ENCODE measurements around the gene HSPD1. TPM values are rescaled to one million over a fixed set of nuclear protein-coding genes. Genes with fewer than 3 reads are reported as not detected.

HSPD1 gene
- total and polyA plus RNA-seq, 9 of the 15 experiments (the other 6 are each of a cell fraction or from before 2014, with no cell fraction given): 398 to 1,014 (median 622) TPM

DNA sequence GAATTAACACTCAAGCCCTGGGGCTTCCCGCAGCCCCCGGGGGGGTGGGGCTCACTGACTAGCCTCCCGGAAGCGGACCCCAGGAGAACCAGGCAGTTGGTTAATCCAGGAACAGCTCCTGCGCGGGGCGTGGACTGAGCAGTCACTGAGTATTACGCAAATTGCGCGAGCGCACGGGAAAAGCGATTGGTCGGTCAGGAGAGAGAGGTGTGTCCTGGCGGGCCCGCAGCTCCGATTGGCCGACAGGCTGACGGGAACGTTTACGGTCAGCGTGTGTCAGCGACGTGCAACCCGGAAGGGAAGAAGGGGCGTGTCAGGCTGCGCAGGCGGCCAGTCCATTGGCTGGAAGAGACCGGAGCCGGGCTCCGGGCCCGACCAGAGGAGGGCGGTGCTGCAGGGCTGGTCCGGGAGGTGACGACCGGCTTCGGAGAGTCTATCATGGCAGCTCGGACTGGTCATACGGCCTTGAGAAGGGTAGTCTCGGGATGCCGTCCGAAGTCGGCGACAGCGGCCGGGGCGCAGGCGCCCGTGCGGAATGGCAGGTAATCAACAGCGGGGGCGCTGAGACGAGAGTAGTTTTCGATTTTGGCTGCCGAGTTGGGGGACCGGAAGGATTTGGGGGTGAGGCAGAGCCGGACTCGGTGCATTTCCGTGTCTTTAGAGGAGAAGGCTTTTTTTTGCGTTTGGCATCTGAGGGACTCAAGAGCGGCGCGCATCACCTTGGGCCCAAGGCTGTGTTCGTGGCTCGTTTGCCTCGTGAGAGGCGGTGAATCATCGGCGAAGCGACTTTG lies 46.3 kb downstream of the HSPD1 start, which contains the start of gene COQ10B (continued):
- TF ChIP-seq, protein P1, sequence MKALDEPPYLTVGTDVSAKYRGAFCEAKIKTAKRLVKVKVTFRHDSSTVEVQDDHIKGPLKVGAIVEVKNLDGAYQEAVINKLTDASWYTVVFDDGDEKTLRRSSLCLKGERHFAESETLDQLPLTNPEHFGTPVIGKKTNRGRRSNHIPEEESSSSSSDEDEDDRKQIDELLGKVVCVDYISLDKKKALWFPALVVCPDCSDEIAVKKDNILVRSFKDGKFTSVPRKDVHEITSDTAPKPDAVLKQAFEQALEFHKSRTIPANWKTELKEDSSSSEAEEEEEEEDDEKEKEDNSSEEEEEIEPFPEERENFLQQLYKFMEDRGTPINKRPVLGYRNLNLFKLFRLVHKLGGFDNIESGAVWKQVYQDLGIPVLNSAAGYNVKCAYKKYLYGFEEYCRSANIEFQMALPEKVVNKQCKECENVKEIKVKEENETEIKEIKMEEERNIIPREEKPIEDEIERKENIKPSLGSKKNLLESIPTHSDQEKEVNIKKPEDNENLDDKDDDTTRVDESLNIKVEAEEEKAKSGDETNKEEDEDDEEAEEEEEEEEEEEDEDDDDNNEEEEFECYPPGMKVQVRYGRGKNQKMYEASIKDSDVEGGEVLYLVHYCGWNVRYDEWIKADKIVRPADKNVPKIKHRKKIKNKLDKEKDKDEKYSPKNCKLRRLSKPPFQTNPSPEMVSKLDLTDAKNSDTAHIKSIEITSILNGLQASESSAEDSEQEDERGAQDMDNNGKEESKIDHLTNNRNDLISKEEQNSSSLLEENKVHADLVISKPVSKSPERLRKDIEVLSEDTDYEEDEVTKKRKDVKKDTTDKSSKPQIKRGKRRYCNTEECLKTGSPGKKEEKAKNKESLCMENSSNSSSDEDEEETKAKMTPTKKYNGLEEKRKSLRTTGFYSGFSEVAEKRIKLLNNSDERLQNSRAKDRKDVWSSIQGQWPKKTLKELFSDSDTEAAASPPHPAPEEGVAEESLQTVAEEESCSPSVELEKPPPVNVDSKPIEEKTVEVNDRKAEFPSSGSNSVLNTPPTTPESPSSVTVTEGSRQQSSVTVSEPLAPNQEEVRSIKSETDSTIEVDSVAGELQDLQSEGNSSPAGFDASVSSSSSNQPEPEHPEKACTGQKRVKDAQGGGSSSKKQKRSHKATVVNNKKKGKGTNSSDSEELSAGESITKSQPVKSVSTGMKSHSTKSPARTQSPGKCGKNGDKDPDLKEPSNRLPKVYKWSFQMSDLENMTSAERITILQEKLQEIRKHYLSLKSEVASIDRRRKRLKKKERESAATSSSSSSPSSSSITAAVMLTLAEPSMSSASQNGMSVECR (CRISPR knock-in tag; IDR thresholded peaks at IDR 0.05): no peak
- TF ChIP-seq ZNF274 (IDR thresholded peaks at IDR 0.05; ENCODE audit: borderline replicate concordance, low read depth, low read length): no peak
- TF ChIP-seq TAF7 (tag; IDR thresholded peaks at IDR 0.05): peak; percentile 80
- no peak for TF ChIP-seq XRCC5 (IDR thresholded peaks at IDR 0.05; ENCODE audit: low read depth, low read length)
- TF ChIP-seq ERF (CRISPR knock-in tag; IDR thresholded peaks at IDR 0.05): 0 out of 2 replicates have a peak, but pooled peaks have one; percentile 37
- TF ChIP-seq, protein P2, sequence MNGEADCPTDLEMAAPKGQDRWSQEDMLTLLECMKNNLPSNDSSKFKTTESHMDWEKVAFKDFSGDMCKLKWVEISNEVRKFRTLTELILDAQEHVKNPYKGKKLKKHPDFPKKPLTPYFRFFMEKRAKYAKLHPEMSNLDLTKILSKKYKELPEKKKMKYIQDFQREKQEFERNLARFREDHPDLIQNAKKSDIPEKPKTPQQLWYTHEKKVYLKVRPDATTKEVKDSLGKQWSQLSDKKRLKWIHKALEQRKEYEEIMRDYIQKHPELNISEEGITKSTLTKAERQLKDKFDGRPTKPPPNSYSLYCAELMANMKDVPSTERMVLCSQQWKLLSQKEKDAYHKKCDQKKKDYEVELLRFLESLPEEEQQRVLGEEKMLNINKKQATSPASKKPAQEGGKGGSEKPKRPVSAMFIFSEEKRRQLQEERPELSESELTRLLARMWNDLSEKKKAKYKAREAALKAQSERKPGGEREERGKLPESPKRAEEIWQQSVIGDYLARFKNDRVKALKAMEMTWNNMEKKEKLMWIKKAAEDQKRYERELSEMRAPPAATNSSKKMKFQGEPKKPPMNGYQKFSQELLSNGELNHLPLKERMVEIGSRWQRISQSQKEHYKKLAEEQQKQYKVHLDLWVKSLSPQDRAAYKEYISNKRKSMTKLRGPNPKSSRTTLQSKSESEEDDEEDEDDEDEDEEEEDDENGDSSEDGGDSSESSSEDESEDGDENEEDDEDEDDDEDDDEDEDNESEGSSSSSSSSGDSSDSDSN (IDR thresholded peaks at IDR 0.05; ENCODE audit: borderline replicate concordance in 1 of 2, low read depth in 2 of 2, low read length in 2 of 2): no peak; a peak in 1 of 4 replicates
- no peak for TF ChIP-seq CBX1 (IDR thresholded peaks at IDR 0.05; ENCODE audit: low read depth)
- TF ChIP-seq, protein P3, sequence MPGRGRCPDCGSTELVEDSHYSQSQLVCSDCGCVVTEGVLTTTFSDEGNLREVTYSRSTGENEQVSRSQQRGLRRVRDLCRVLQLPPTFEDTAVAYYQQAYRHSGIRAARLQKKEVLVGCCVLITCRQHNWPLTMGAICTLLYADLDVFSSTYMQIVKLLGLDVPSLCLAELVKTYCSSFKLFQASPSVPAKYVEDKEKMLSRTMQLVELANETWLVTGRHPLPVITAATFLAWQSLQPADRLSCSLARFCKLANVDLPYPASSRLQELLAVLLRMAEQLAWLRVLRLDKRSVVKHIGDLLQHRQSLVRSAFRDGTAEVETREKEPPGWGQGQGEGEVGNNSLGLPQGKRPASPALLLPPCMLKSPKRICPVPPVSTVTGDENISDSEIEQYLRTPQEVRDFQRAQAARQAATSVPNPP (IDR thresholded peaks at IDR 0.05; ENCODE audit: borderline replicate concordance, insufficient read depth, insufficient read length): no peak
- TF ChIP-seq, protein P4, sequence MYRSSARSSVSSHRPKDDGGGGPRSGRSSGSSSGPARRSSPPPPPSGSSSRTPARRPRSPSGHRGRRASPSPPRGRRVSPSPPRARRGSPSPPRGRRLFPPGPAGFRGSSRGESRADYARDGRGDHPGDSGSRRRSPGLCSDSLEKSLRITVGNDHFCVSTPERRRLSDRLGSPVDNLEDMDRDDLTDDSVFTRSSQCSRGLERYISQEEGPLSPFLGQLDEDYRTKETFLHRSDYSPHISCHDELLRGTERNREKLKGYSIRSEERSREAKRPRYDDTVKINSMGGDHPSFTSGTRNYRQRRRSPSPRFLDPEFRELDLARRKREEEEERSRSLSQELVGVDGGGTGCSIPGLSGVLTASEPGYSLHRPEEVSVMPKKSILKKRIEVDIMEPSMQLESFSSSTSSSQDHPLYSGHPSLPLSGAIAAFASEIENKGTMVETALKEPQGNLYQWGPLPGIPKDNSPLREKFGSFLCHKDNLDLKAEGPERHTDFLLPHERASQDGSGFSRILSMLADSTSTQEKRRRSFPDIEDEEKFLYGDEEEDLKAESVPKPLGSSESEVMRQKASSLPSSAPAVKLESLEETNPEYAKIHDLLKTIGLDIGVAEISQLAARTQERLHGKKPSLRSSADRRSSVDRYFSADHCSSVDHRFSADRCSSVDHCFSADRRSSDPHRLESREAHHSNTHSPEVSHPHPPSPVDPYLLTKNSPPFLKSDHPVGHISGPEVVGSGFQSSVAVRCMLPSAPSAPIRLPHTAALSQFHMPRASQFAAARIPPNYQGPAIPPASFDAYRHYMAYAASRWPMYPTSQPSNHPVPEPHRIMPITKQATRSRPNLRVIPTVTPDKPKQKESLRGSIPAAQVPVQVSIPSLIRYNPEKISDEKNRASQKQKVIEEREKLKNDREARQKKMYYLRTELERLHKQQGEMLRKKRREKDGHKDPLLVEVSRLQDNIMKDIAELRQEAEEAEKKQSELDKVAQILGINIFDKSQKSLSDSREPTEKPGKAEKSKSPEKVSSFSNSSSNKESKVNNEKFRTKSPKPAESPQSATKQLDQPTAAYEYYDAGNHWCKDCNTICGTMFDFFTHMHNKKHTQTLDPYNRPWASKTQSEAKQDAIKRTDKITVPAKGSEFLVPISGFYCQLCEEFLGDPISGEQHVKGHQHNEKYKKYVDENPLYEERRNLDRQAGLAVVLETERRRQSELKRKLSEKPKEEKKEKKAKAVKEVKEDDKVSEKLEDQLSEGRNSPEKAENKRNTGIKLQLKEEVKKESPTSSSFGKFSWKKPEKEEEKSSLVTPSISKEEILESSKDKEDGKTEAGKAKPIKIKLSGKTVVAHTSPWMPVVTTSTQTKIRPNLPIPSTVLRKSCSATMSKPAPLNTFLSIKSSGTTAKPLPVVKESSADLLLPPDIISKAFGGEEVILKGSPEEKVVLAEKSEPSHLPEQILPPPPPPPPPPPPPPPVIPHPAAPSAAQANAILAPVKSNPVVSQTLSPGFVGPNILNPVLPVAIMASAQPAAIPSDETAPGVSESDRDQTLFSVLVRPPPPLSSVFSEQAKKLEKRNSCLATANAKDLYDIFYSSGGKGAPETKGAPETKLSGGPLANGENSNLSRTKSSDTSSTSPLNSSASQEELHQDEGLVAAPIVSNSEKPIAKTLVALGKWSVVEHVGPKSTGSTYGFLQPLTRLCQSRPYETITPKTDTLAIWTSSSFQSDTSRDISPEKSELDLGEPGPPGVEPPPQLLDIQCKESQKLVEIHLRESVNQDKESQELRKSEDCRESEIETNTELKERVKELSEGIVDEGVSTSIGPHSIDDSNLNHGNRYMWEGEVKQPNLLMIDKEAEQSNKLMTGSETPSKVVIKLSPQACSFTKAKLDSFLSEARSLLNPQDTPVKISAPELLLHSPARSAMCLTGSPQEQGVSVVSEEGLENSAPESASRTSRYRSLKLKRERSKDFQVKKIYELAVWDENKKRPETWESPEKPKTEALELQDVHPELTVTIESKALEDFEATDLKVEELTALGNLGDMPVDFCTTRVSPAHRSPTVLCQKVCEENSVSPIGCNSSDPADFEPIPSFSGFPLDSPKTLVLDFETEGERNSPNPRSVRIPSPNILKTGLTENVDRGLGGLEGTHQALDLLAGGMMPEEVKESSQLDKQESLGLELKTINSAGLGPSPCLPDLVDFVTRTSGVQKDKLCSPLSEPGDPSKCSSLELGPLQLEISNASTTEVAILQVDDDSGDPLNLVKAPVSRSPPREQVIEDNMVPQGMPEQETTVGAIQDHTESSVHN (IDR thresholded peaks at IDR 0.05; ENCODE audit: borderline replicate concordance in 1 of 2, low read depth in 1 of 2): no peak

Measured in K562 (cell line).